A549 (cell line): ENCODE results near the gene PTPRS. TPM values are rescaled to one million over a fixed set of nuclear protein-coding genes. Genes with fewer than 3 reads are reported as not detected.

ENCODE experiments used
- ATAC-seq, 2 experiments: fragments of 200-7000 bp in 1 of 2; fragments of >200 bp in 1 of 2; cut with Nextera tagmentation in 1 of 2; cut with Tn5 transposase in 1 of 2; 3 replicates each; pipeline versions ENCODE4 v1.8.0 to v1.9.1; 2018 to 2020; ENCODE audit warnings: mild to moderate bottlenecking in 1 of 2, moderate library complexity in 1 of 2
- CTCF ChIA-PET: fragments of 300-600 bp; sonication (Branson Sonifier 250); formaldehyde crosslinking; extraction: SDS; loops from one replicate; lab custom pipeline; 2021; ENCODE audit warnings: antibody characterized with exemption, inconsistent platforms; lab: Yijun Ruan, JAX
- POLR2A ChIA-PET: fragments of 350-600 bp; formaldehyde crosslinking; extraction: SDS; loops from one replicate; lab custom pipeline; 2021; ENCODE audit warnings: antibody characterized with exemption, inconsistent platforms; lab: Yijun Ruan, JAX
- DNase-seq, 2 experiments: peaks; one replicate each; pipeline versions ENCODE4 v3.0.0 to v3.0.0-alpha.2; 2011 to 2016; ENCODE audit warnings: low read depth in 1 of 2, low spot score in 1 of 2
- FAIRE-seq: peaks from 2 replicates; lab custom pipeline; 2011; peaks lifted over from hg19 to GRCh38; lab: Jason Lieb, UNC
- H3K27ac ChIP-seq, 2 experiments: fragments of >200 bp; sonication (Bioruptor Twin); formaldehyde crosslinking; 3 replicates each; pipeline ENCODE4 v1.5.1; 2016 to 2017
- H3K4me1 ChIP-seq: fragments of >200 bp; sonication (Bioruptor Twin); formaldehyde crosslinking; 3 replicates; pipeline ENCODE4 v1.6.1; 2016
- H3K4me2 ChIP-seq: fragments of >200 bp; sonication (Bioruptor Twin); formaldehyde crosslinking; 3 replicates; pipeline ENCODE4 v1.6.1; 2016
- H3K4me3 ChIP-seq: fragments of >200 bp; sonication (Bioruptor Twin); formaldehyde crosslinking; 3 replicates; pipeline ENCODE4 v1.5.1; 2016
- H3K9me3 ChIP-seq: fragments of >200 bp; sonication (Bioruptor Twin); formaldehyde crosslinking; 3 replicates; pipeline ENCODE4 v1.6.1; 2016
- CBX8 ChIP-seq: fragments of 200-600 bp; sonication (generic); IDR thresholded peaks from 2 replicates; pipeline ENCODE4 v1.6.1; 2016
- CHD2 ChIP-seq: fragments of 150-350 bp; IDR thresholded peaks from 2 replicates; pipeline ENCODE4 v1.6.1; 2014; ENCODE audit warnings: low read length; ENCODE audit not compliant: partially characterized antibody
- E2F6 ChIP-seq: IDR thresholded peaks from 2 replicates; pipeline ENCODE4 v1.6.1; 2012; ENCODE audit warnings: low read depth, borderline replicate concordance
- EHF ChIP-seq: fragments of 250-450 bp; sonication (Bioruptor Pico); IDR thresholded peaks from 2 replicates; pipeline ENCODE4 v1.5.0; 2020; ENCODE audit warnings: mild to moderate bottlenecking
- EHMT2 ChIP-seq: fragments of 200-600 bp; sonication (generic); IDR thresholded peaks from 2 replicates; pipeline ENCODE4 v1.6.1; 2016; ENCODE audit warnings: antibody characterized with exemption, low read depth, mild to moderate bottlenecking, moderate library complexity
- FOSB ChIP-seq: fragments of 250-450 bp; sonication (Bioruptor Pico); IDR thresholded peaks from 2 replicates; pipeline ENCODE4 v1.5.0; 2020; ENCODE audit warnings: mild to moderate bottlenecking, moderate library complexity
- FOSL2 ChIP-seq, 2 experiments: fragments of 450-650 bp in 1 of 2; fragments of >200 bp in 1 of 2; sonication (Bioruptor Twin) in 1 of 2; formaldehyde crosslinking; IDR thresholded peaks; 2 replicates each; pipeline versions ENCODE4 v1.5.0 to v1.6.1; 2016 to 2020; ENCODE audit warnings: mild to moderate bottlenecking in 1 of 2, moderate library complexity in 1 of 2
- FOXS1 ChIP-seq: fragments of 250-450 bp; sonication (Bioruptor Pico); IDR thresholded peaks from 2 replicates; pipeline ENCODE4 v1.5.0; 2020; ENCODE audit warnings: mild to moderate bottlenecking, moderate library complexity
- HMGXB4 ChIP-seq: fragments of 250-450 bp; sonication (Bioruptor Pico); IDR thresholded peaks from 2 replicates; pipeline ENCODE4 v1.5.0; 2021; ENCODE audit warnings: mild to moderate bottlenecking, moderate library complexity, borderline replicate concordance
- HOXB13 ChIP-seq: fragments of 250-450 bp; sonication (Bioruptor Pico); IDR thresholded peaks from 2 replicates; pipeline ENCODE4 v1.5.0; 2020; ENCODE audit warnings: low read depth, mild to moderate bottlenecking, moderate library complexity
- HOXB5 ChIP-seq: fragments of 250-450 bp; sonication (Bioruptor Pico); IDR thresholded peaks from 2 replicates; pipeline ENCODE4 v1.5.0; 2020; ENCODE audit warnings: mild to moderate bottlenecking, moderate library complexity
- KDM5A ChIP-seq: fragments of 200-600 bp; sonication (generic); IDR thresholded peaks from 2 replicates; pipeline ENCODE4 v1.6.1; 2016; ENCODE audit warnings: antibody characterized with exemption, mild to moderate bottlenecking
- MAFK ChIP-seq: fragments of 450-650 bp; IDR thresholded peaks from 2 replicates; pipeline ENCODE4 v1.6.1; 2014; ENCODE audit not compliant: partially characterized antibody
- NFE2L2 ChIP-seq: fragments of 150-350 bp; conservative IDR thresholded peaks from 2 replicates; pipeline ENCODE4 v1.6.1; 2014; ENCODE audit warnings: low read length
- NPAS2 ChIP-seq: fragments of 250-450 bp; sonication (Bioruptor Pico); IDR thresholded peaks from 2 replicates; pipeline ENCODE4 v1.8.0; 2022; ENCODE audit warnings: mild to moderate bottlenecking, moderate library complexity, borderline replicate concordance
- NR3C1 ChIP-seq: fragments of >200 bp; sonication (Bioruptor Twin); formaldehyde crosslinking; IDR thresholded peaks from 3 replicates; pipeline ENCODE4 v1.6.1; 2017
- RAD21 ChIP-seq, 2 experiments: fragments of >200 bp in 1 of 2; sonication (Bioruptor Twin) in 1 of 2; formaldehyde crosslinking in 1 of 2; IDR thresholded peaks in 1 of 2; conservative IDR thresholded peaks in 1 of 2; 2 replicates in 1 of 2; 3 replicates in 1 of 2; pipeline ENCODE4 v1.6.1; 2012 to 2018; ENCODE audit warnings: inconsistent platforms in 1 of 2
- RCOR1 ChIP-seq: fragments of 150-350 bp; IDR thresholded peaks from 2 replicates; pipeline ENCODE4 v1.6.1; 2014; ENCODE audit warnings: antibody characterized with exemption, low read length, low read depth
- ZC3H11A ChIP-seq: fragments of 450-650 bp; IDR thresholded peaks from 2 replicates; pipeline ENCODE4 v1.6.1; 2014; ENCODE audit warnings: antibody characterized with exemption, mild to moderate bottlenecking
- WGBS: methylation state at CpG from one replicate; pipeline ENCODE4 v1.1.6; 2017; ENCODE audit errors: missing lambda C conversion rate; 5-methylcytosine and 5-hydroxymethylcytosine counted together
- polyA plus RNA-seq, 4 experiments: library from polyadenylated mRNA; depleted of rRNA in 3 of 4; stranded (reverse); fragments of >200 nt; fragmentation: RNase III in 1 of 4; extraction: RNeasy Plus Mini Kit Qiagen cat#74134 plus additional on column Dnase treatment in 1 of 4; gene quantifications; 2 replicates in 3 of 4; 3 replicates in 1 of 4; pipeline ENCODE4 v1.2.3, GENCODE V29; 2011 to 2017
- TF ChIP-seq, protein P1 (sequence below): fragments of >200 bp; sonication (Bioruptor Twin); formaldehyde crosslinking; IDR thresholded peaks from 2 replicates; pipeline ENCODE4 v1.6.1; 2016
- TF ChIP-seq, protein P2 (sequence below): fragments of 150-350 bp; IDR thresholded peaks from 2 replicates; pipeline ENCODE4 v1.6.1; 2014; ENCODE audit warnings: low read depth, mild to moderate bottlenecking, low read length

Gene PTPRS
- polyA plus RNA-seq, 2 of the 4 experiments (the other 2 are of a cell fraction): 22.3 to 44.7 TPM

DNA sequence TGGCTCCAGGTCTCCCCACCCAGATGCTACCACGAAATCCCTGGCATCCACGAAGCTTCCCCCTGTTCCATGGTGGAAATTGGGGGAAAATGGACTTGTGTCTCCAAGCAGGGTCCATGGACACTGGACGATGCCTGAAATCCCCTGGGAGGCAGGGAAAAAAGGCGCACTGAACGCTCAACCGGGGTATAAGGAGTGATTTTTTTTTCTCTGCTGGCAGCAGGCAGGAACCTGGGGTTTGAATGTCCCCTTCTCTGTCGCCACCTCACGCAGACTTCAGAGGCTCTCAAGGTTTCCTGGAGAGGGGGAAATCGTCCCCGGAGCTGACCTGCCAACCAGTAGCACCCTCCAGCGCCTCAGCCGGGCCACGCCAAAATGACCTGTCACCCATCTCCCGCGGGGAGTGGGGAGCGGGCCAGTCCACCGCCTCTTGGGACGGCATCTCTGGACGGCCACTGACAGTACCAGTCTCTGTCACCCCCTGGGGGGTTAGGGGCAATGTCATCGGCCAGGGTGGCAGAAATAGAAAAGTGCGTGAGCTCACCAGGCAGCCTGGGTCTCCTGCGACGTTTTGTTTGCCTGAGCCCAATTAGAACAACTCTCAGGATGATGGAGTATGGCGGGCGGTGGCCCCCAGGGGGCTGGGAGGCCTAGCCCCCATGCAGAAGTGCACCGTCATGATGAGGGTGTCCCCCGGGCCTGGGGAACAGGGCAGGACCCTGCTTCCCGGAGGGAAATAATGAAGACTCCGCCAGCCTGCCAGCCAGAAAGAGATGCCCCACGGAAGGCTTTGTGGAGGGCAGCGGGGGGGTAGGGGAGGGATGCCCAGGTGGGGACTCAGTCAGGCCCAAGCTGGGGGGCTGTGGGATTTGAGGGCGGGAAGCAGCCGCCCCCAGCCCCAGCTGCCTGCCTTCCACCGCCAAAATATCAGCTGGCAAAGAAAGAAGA is 2.6 kb downstream of the PTPRS start:
- H3K9me3 ChIP-seq: no peaks in the 10 kb centered on the region
- H3K4me1 ChIP-seq: peaks cover 8% of the 10 kb centered on the region; the same call in 2 of the 3 replicates
- TF ChIP-seq EHF (no peak), FOSL2 (IDR thresholded peaks at IDR 0.05) (no peak), FOSL2 (CRISPR knock-in tag; IDR thresholded peaks at IDR 0.05) (no peak), KDM5A (no peak), NR3C1 (no peak), NFE2L2 (no peak), NPAS2 (CRISPR knock-in tag) (no peak), ZC3H11A (no peak), RCOR1 (no peak), MAFK (no peak), RAD21 (conservative IDR thresholded peaks at IDR 0.05 in 1 of 2, IDR thresholded peaks at IDR 0.05 in 1 of 2) (no peak), EHMT2 (no peak), E2F6 (no peak), CHD2 (no peak), HOXB5 (CRISPR knock-in tag) (no peak), FOSB (CRISPR knock-in tag) (no peak)
- TF ChIP-seq, protein P1, sequence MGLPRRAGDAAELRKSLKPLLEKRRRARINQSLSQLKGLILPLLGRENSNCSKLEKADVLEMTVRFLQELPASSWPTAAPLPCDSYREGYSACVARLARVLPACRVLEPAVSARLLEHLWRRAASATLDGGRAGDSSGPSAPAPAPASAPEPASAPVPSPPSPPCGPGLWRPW: no peak
- H3K27ac ChIP-seq: peak overlapping the region in 1 of 2 experiments; percentile 97; a peak in 3 of 6 replicates
- no peak for DNase-seq
- no peak overlapping the region for H3K4me2 ChIP-seq
- ChIA-PET POLR2A (no interaction called here), CTCF (no interaction called here)
- H3K4me3 ChIP-seq: no peak overlapping the region
- FAIRE-seq: no peak
- ATAC-seq: no peak
- WGBS: 83% methylated on average over 24 of the region's 34 CpGs

DNA sequence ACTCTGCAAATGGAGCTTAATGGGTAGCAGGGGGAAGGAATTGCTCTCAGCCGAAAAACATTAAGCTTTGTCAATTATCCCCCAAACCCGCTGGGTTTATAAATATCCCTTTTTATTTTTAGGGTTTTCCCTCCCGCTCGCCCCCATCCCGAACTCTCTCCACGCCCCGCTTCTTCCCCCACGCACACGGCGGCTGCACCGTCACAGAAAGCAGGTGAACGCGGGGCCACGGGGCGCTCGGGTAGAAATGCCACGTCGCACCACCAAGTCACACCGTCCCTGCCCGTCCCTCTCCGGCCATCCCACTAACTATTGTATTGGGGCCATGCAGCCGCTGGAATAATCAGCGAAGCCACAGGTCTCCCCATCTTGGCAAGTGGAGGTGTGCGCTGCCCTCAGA is 3.5 kb downstream of the PTPRS start:
- WGBS: 96% methylated on average over 18 of the region's 24 CpGs
- Histone ChIP-seq H3K4me1 (peaks cover 8% of the 10 kb centered on the region; the same call in 2 of the 3 replicates), H3K27ac (no peak overlapping the region), H3K9me3 (no peaks in the 10 kb centered on the region), H3K4me3 (no peak overlapping the region), H3K4me2 (no peak overlapping the region)
- DNase-seq: no peak
- no peak for ATAC-seq
- FAIRE-seq: no peak
- POLR2A ChIA-PET: no interaction called here
- CTCF ChIA-PET: interaction anchor here (1.2 kb wide), 1 partner anchor 10 kb away, joined by 3 read pairs; no protein-coding TSS in a partner anchor
- TF ChIP-seq FOXS1 (CRISPR knock-in tag): no peak
- TF ChIP-seq HOXB13 (CRISPR knock-in tag): no peak
- no peak for TF ChIP-seq FOSL2 (IDR thresholded peaks at IDR 0.05)
- no peak for TF ChIP-seq FOSL2 (CRISPR knock-in tag; IDR thresholded peaks at IDR 0.05)
- TF ChIP-seq HMGXB4 (CRISPR knock-in tag): no peak
- TF ChIP-seq, protein P2, sequence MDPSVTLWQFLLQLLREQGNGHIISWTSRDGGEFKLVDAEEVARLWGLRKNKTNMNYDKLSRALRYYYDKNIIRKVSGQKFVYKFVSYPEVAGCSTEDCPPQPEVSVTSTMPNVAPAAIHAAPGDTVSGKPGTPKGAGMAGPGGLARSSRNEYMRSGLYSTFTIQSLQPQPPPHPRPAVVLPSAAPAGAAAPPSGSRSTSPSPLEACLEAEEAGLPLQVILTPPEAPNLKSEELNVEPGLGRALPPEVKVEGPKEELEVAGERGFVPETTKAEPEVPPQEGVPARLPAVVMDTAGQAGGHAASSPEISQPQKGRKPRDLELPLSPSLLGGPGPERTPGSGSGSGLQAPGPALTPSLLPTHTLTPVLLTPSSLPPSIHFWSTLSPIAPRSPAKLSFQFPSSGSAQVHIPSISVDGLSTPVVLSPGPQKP: no peak
- TF ChIP-seq RCOR1: no peak
- no peak for TF ChIP-seq CBX8
